Fibroblast of peridontal ligament (primary cell): Measurements from ENCODE around the gene IFI27.
"Not testable (repeated sequence)": the region's sequence is repeated elsewhere in the genome, so short reads cannot be mapped to it uniquely, and the experiment has no call there.

Experiments used
- DNase-seq: peaks from one replicate; pipeline ENCODE4 v3.0.0-alpha.2; 2010; ENCODE audit errors: extremely low read depth

Gene IFI27

GRCh38 chr14:94152676-94153075, 42.1 kb downstream of the IFI27 start:
- no peak for DNase-seq

DNA sequence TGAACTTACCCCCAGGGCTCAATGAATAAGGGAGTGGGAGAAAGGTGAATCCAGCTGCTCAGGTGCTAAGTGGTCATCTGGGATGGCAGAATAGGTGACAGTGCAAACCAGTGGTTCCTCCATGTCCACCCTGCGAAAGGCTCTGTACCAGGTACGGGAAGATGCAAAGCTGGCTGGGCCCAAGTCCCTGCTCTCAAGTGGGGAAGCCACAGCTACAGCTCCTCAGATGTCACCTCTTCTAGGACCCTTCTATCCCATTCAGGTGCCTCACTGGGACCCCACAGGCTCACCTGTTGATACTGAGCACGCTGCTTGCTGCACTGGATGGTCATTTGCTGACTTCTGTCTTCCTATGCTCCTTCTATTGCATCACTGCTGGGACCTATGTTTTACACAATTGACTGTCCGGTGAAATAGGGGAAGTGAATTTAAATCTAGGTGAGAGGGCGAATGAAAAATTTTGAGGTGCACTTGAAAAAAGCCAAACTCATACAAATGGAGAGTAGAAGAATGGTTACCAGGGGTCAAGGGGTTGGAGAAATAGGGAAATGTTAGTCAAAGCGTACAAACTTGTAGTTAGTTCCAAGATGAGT, 43.3 kb downstream of the IFI27 start:
- DNase-seq = no peak

GRCh38 chr14:94156143-94156542, 45.6 kb downstream of the IFI27 start:
- not testable (repeated sequence) for DNase-seq

DNA sequence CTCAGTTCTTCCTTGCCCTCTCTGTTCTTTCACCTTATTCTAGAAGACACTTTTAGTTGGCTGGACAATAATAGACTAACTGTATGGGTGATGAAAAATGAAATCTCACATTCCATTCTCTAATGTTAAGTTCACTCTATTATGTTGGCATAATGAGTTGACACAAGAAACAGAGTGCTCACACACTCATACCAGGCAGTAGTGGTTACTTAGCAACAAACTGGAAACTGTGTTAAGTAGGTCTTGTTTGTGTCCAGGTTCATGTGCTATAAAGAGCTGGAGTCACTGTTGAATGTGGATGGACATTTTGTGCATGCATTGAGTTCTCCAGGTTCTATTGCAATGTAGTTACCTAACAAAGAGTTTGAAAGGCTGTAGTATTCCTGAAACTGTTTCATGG, 46.7 kb downstream of the IFI27 start:
- DNase-seq = no peak

DNA sequence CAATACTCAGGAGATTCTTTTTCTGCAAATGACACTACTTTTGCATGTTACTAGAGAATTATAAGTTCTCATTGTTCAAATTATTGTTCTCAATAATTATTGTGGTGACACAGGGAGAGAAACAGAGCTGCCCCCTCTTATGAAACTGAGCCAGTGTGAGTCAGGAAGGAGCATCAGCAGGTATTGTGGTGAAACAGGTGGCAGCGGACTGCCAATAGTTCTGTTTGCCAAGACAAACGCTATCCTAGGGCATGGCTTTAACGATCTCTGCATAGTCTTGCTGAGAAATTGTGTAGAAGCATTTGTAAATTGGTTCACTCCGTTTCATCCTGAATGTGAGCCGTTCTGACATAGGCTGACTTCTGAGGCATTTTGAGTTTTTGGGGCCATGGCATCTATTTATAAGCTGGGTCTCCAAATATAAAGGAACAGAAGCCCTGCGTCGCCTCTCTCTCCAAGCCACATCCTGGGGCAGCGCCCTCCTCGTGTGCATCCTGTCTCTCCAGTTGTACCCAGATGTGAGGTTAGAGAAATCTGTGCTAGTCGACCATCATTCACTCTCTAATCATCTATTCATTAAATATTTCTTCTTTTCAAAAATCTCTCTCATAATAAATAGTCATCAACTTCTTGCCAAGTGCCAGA, 47.8 kb downstream of the IFI27 start:
- DNase-seq = no peak

- no peak for DNase-seq
Observed at GRCh38 chr14:94161058-94161457, 50.5 kb downstream of the IFI27 start.

DNA sequence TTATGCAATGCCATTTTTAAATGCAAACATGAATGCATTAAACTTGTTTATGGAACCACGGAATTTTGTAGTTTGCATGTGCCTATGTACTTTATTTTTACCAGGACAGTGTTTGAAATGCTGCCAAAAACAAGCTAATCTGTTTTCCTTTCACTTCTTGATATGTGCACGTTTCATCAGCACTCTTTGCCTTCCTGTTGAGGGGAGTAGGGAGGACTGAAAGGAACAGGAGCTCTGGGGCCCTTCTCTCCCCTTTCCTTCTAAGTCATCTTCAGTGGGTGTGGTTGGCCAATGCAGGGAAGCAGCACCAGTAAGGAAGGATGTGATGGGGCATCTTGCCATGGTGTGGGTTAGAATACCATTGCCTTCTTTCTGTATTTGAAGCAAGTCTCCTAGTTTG, 51.4 kb downstream of the IFI27 start:
- peak; percentile 15 for DNase-seq

- no peak for DNase-seq
Observed at GRCh38 chr14:94162466-94162865, 51.9 kb downstream of the IFI27 start.

DNA sequence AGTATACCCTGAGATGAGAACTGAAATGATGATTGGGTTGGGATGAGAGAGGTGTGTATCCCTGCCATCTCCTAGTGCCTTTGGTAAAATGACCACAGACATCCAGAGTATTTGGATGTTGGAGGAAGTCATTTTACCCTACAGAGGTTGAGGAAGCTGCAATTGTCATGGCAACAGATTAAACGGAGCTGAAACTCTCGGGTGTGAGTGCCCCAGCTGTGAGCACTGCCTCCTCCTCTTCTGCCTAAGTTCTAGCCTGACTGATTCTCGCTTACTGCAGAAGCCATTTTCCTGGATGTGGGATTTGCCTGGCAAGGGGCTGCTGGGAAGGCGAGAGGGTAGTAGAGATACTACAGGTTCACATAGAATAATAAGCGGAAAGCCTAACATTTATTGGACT, 53.3 kb downstream of the IFI27 start:
- no peak for DNase-seq

DNA sequence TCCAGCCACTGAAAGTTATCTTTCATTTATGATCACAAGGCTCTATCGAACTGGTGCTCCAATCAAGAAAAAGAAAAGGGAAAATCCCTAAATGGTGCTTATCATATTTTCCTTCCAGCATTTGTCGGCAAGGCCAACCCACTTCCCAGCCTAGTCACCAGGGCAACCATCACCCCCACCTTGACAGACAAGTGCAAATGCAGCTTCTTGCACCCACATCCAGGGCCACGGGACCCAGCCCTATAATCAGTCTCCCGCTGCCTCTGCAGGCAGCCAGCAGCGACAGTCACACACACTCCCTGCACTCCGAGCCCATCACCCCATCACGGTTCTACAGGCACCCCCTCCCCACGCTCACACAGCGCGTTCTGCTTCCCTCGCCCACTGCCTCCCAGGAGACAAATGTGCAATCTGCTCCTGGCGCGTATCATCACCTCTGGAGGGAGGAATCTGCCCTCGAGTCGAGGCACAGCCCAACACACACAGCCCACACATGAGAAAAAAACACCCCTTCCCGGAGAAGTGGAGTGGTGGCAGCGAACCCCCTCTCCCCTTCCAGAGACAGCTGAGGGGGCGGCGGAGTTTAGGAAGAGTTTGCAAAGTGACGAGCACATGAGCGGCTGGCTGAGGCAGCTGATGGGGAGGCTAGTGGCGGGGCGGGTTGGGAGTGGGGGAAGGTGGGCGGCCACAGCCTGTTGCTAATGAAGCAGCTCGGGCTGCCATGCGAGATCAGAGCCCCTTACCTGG, 54.3 kb downstream of the IFI27 start:
- DNase-seq = no peak

- no peak for DNase-seq
Observed at GRCh38 chr14:94165744-94166143, 55.2 kb downstream of the IFI27 start.
